ENCODE data around the gene CLK2.

CLK2 gene

GRCh38 chr1:155267373-155267772 lies 5.9 kb downstream of the CLK2 start:
- no peaks in the 10 kb centered on the region for H3K9me3 ChIP-seq (ENCODE audit: control insufficient read depth in 5 of 5, low read length in 5 of 5)
- no peak overlapping the region for H3K9ac ChIP-seq (ENCODE audit: low read length in 5 of 5)
- H3K4me3 ChIP-seq (ENCODE audit: low read depth in 1 of 5, low read length in 5 of 5), result no peak overlapping the region
- no peak overlapping the region for H3K27ac ChIP-seq (ENCODE audit: low read depth, low read length)
- no peaks in the 10 kb centered on the region for H3K27me3 ChIP-seq (ENCODE audit: control insufficient read depth in 5 of 5, insufficient read depth in 4 of 5, low read length in 5 of 5)
- H3K4me1 ChIP-seq (ENCODE audit: control insufficient read depth in 5 of 5, insufficient read depth in 5 of 5, low read length in 5 of 5), result peaks cover 0 to 15% (median 12%) of the 10 kb centered on the region in 5 donors
- H3K36me3 ChIP-seq (ENCODE audit: control insufficient read depth in 5 of 5, insufficient read depth in 5 of 5, low read length in 5 of 5), result peaks cover 26 to 79% (median 71%) of the 10 kb centered on the region in 5 donors

GRCh38 chr1:155266553-155266952 lies 6.8 kb downstream of the CLK2 start:
- H3K9ac ChIP-seq (ENCODE audit: low read length in 5 of 5), result no peak overlapping the region
- H3K27ac ChIP-seq (ENCODE audit: low read depth, low read length), result no peak overlapping the region
- no peaks in the 10 kb centered on the region for H3K27me3 ChIP-seq (ENCODE audit: control insufficient read depth in 5 of 5, insufficient read depth in 4 of 5, low read length in 5 of 5)
- no peaks in the 10 kb centered on the region for H3K9me3 ChIP-seq (ENCODE audit: control insufficient read depth in 5 of 5, low read length in 5 of 5)
- H3K4me1 ChIP-seq (ENCODE audit: control insufficient read depth in 5 of 5, insufficient read depth in 5 of 5, low read length in 5 of 5), result peaks cover 2 to 12% (median 10%) of the 10 kb centered on the region in 5 donors
- peaks cover 26 to 79% (median 71%) of the 10 kb centered on the region in 5 donors for H3K36me3 ChIP-seq (ENCODE audit: control insufficient read depth in 5 of 5, insufficient read depth in 5 of 5, low read length in 5 of 5)
- H3K4me3 ChIP-seq (ENCODE audit: low read depth in 1 of 5, low read length in 5 of 5), result no peak overlapping the region

GRCh38 chr1:155263067-155263466 lies 10.2 kb downstream of the CLK2 start:
- Histone ChIP-seq H3K27me3 (ENCODE audit: control insufficient read depth in 5 of 5, insufficient read depth in 4 of 5, low read length in 5 of 5) (no peaks in the 10 kb centered on the region), H3K9me3 (ENCODE audit: control insufficient read depth in 5 of 5, low read length in 5 of 5) (no peaks in the 10 kb centered on the region), H3K4me1 (ENCODE audit: control insufficient read depth in 5 of 5, insufficient read depth in 5 of 5, low read length in 5 of 5) (peaks cover 6 to 24% (median 20%) of the 10 kb centered on the region in 5 donors), H3K27ac (ENCODE audit: low read depth, low read length) (peak overlapping the region; percentile 86), H3K9ac (ENCODE audit: low read length in 5 of 5) (peak overlapping the region in 2 of 5 donors; percentile 97 to 98), H3K4me3 (ENCODE audit: low read depth in 1 of 5, low read length in 5 of 5) (peak overlapping the region in 1 of 5 donors; percentile 90), H3K36me3 (ENCODE audit: control insufficient read depth in 5 of 5, insufficient read depth in 5 of 5, low read length in 5 of 5) (peaks cover 25 to 68% (median 53%) of the 10 kb centered on the region in 5 donors)

- peaks cover 6 to 24% (median 20%) of the 10 kb centered on the region in 5 donors for H3K4me1 ChIP-seq (ENCODE audit: control insufficient read depth in 5 of 5, insufficient read depth in 5 of 5, low read length in 5 of 5)
- no peaks in the 10 kb centered on the region for H3K9me3 ChIP-seq (ENCODE audit: control insufficient read depth in 5 of 5, low read length in 5 of 5)
- H3K36me3 ChIP-seq (ENCODE audit: control insufficient read depth in 5 of 5, insufficient read depth in 5 of 5, low read length in 5 of 5), result peaks cover 18 to 64% (median 49%) of the 10 kb centered on the region in 5 donors
- peak within 1 kb of the TSS; percentile 86 for H3K27ac ChIP-seq (ENCODE audit: low read depth, low read length)
- no peaks in the 10 kb centered on the region for H3K27me3 ChIP-seq (ENCODE audit: control insufficient read depth in 5 of 5, insufficient read depth in 4 of 5, low read length in 5 of 5)
- peak within 1 kb of the TSS; percentile 84 to 92 (median 89) for H3K4me3 ChIP-seq (ENCODE audit: low read depth in 1 of 5, low read length in 5 of 5)
- peak within 1 kb of the TSS; percentile 81 to 98 (median 92) for H3K9ac ChIP-seq (ENCODE audit: low read length in 5 of 5)
Observed at GRCh38 chr1:155261852-155262673, 11.2 kb downstream of the CLK2 start, which contains the start of gene SCAMP3. SCAMP3 (minus strand) TSS chr1:155262360; CDS start chr1:155262151, 209 bp downstream.

GRCh38 chr1:155261493-155261851 lies 11.8 kb downstream of the CLK2 start:
- no peaks in the 10 kb centered on the region for H3K9me3 ChIP-seq (ENCODE audit: control insufficient read depth in 5 of 5, low read length in 5 of 5)
- peaks cover 18 to 64% (median 49%) of the 10 kb centered on the region in 5 donors for H3K36me3 ChIP-seq (ENCODE audit: control insufficient read depth in 5 of 5, insufficient read depth in 5 of 5, low read length in 5 of 5)
- peak overlapping the region; percentile 84 to 92 (median 89) for H3K4me3 ChIP-seq (ENCODE audit: low read depth in 1 of 5, low read length in 5 of 5)
- peaks cover 6 to 27% (median 20%) of the 10 kb centered on the region in 5 donors for H3K4me1 ChIP-seq (ENCODE audit: control insufficient read depth in 5 of 5, insufficient read depth in 5 of 5, low read length in 5 of 5)
- no peaks in the 10 kb centered on the region for H3K27me3 ChIP-seq (ENCODE audit: control insufficient read depth in 5 of 5, insufficient read depth in 4 of 5, low read length in 5 of 5)
- peak overlapping the region; percentile 81 to 98 (median 92) for H3K9ac ChIP-seq (ENCODE audit: low read length in 5 of 5)
- peak overlapping the region; percentile 86 for H3K27ac ChIP-seq (ENCODE audit: low read depth, low read length)

GRCh38 chr1:155260276-155260675 lies 13.0 kb downstream of the CLK2 start:
- Histone ChIP-seq H3K27ac (ENCODE audit: low read depth, low read length) (no peak overlapping the region), H3K4me3 (ENCODE audit: low read depth in 1 of 5, low read length in 5 of 5) (no peak overlapping the region), H3K9me3 (ENCODE audit: control insufficient read depth in 5 of 5, low read length in 5 of 5) (no peaks in the 10 kb centered on the region), H3K9ac (ENCODE audit: low read length in 5 of 5) (no peak overlapping the region), H3K36me3 (ENCODE audit: control insufficient read depth in 5 of 5, insufficient read depth in 5 of 5, low read length in 5 of 5) (peaks cover 13 to 56% (median 41%) of the 10 kb centered on the region in 5 donors), H3K4me1 (ENCODE audit: control insufficient read depth in 5 of 5, insufficient read depth in 5 of 5, low read length in 5 of 5) (peaks cover 9 to 38% (median 28%) of the 10 kb centered on the region in 5 donors), H3K27me3 (ENCODE audit: control insufficient read depth in 5 of 5, insufficient read depth in 4 of 5, low read length in 5 of 5) (no peaks in the 10 kb centered on the region)

GRCh38 chr1:155256058-155256852 lies 17.0 kb downstream of the CLK2 start:
- peak overlapping the region; percentile 56 to 88 (median 76) for H3K4me3 ChIP-seq (ENCODE audit: low read depth in 1 of 5, low read length in 5 of 5)
- H3K9me3 ChIP-seq (ENCODE audit: control insufficient read depth in 5 of 5, low read length in 5 of 5), result no peaks in the 10 kb centered on the region
- peaks cover 2 to 31% (median 21%) of the 10 kb centered on the region in 5 donors for H3K36me3 ChIP-seq (ENCODE audit: control insufficient read depth in 5 of 5, insufficient read depth in 5 of 5, low read length in 5 of 5)
- H3K9ac ChIP-seq (ENCODE audit: low read length in 5 of 5), result peak overlapping the region; percentile 82 to 98 (median 93)
- peak overlapping the region; percentile 98 for H3K27ac ChIP-seq (ENCODE audit: low read depth, low read length)
- H3K27me3 ChIP-seq (ENCODE audit: control insufficient read depth in 5 of 5, insufficient read depth in 4 of 5, low read length in 5 of 5), result no peaks in the 10 kb centered on the region
- H3K4me1 ChIP-seq (ENCODE audit: control insufficient read depth in 5 of 5, insufficient read depth in 5 of 5, low read length in 5 of 5), result peaks cover 9 to 43% (median 30%) of the 10 kb centered on the region in 5 donors

- H3K4me1 ChIP-seq (ENCODE audit: control insufficient read depth in 5 of 5, insufficient read depth in 5 of 5, low read length in 5 of 5), result peaks cover 9 to 43% (median 31%) of the 10 kb centered on the region in 5 donors
- H3K27me3 ChIP-seq (ENCODE audit: control insufficient read depth in 5 of 5, insufficient read depth in 4 of 5, low read length in 5 of 5), result no peaks in the 10 kb centered on the region
- no peaks in the 10 kb centered on the region for H3K9me3 ChIP-seq (ENCODE audit: control insufficient read depth in 5 of 5, low read length in 5 of 5)
- H3K4me3 ChIP-seq (ENCODE audit: low read depth in 1 of 5, low read length in 5 of 5), result peak within 1 kb of the TSS; percentile 56 to 88 (median 76)
- peaks cover 2 to 29% (median 21%) of the 10 kb centered on the region in 5 donors for H3K36me3 ChIP-seq (ENCODE audit: control insufficient read depth in 5 of 5, insufficient read depth in 5 of 5, low read length in 5 of 5)
- H3K9ac ChIP-seq (ENCODE audit: low read length in 5 of 5), result peak within 1 kb of the TSS; percentile 82 to 98 (median 93)
- peak within 1 kb of the TSS; percentile 98 for H3K27ac ChIP-seq (ENCODE audit: low read depth, low read length)
Observed at GRCh38 chr1:155255243-155256007, 17.9 kb downstream of the CLK2 start, which contains the start of gene ENTREP3. ENTREP3 (minus strand) TSS chr1:155255483; CDS start chr1:155254877, 606 bp downstream.

- H3K9me3 ChIP-seq (ENCODE audit: control insufficient read depth in 5 of 5, low read length in 5 of 5), result no peaks in the 10 kb centered on the region
- peaks cover 2 to 23% (median 20%) of the 10 kb centered on the region in 5 donors for H3K36me3 ChIP-seq (ENCODE audit: control insufficient read depth in 5 of 5, insufficient read depth in 5 of 5, low read length in 5 of 5)
- H3K27me3 ChIP-seq (ENCODE audit: control insufficient read depth in 5 of 5, insufficient read depth in 4 of 5, low read length in 5 of 5), result no peaks in the 10 kb centered on the region
- peaks cover 9 to 45% (median 33%) of the 10 kb centered on the region in 5 donors for H3K4me1 ChIP-seq (ENCODE audit: control insufficient read depth in 5 of 5, insufficient read depth in 5 of 5, low read length in 5 of 5)
- peak overlapping the region in 4 of 5 donors; percentile 82 to 98 (median 95) for H3K9ac ChIP-seq (ENCODE audit: low read length in 5 of 5)
- peak overlapping the region; percentile 42 to 88 (median 76) for H3K4me3 ChIP-seq (ENCODE audit: low read depth in 1 of 5, low read length in 5 of 5)
- H3K27ac ChIP-seq (ENCODE audit: low read depth, low read length), result peak overlapping the region; percentile 98
Observed at GRCh38 chr1:155254714-155255242, 18.5 kb downstream of the CLK2 start.
